HG03354 (cell line): ENCODE measurements around the gene N4BP2.

Experiments
- ATAC-seq: cut with Tn5 transposase; IDR thresholded peaks from one replicate; pipeline ENCODE4 v1.9.1; 2021; ENCODE audit warnings: mild to moderate bottlenecking; ENCODE audit not compliant: unreplicated experiment, poor library complexity, severe bottlenecking

The N4BP2 gene

GRCh38 chr4:40186665-40187014, 130.0 kb downstream of the N4BP2 start:
- ATAC-seq, result no peak

GRCh38 chr4:40187386-40187906, 130.8 kb downstream of the N4BP2 start:
- no peak for ATAC-seq

- no peak for ATAC-seq
Observed at GRCh38 chr4:40190019-40190418, 133.4 kb downstream of the N4BP2 start.

GRCh38 chr4:40190465-40190864, 133.8 kb downstream of the N4BP2 start:
- ATAC-seq, result no peak

- no peak for ATAC-seq
Observed at GRCh38 chr4:40190880-40191815, 134.5 kb downstream of the N4BP2 start.

- ATAC-seq, result peak; percentile 41
Observed at GRCh38 chr4:40192114-40193015, 135.7 kb downstream of the N4BP2 start.

GRCh38 chr4:40193016-40193571, 136.4 kb downstream of the N4BP2 start:
- ATAC-seq, result peak; percentile 40

GRCh38 chr4:40193578-40193977, 136.9 kb downstream of the N4BP2 start:
- ATAC-seq, result no peak

- ATAC-seq, result no peak
Observed at GRCh38 chr4:40194602-40195161, 138.0 kb downstream of the N4BP2 start.

- ATAC-seq, result no peak
Observed at GRCh38 chr4:40195182-40196177, 138.8 kb downstream of the N4BP2 start.

- ATAC-seq, result no peak
Observed at GRCh38 chr4:40196272-40196671, 139.6 kb downstream of the N4BP2 start.

GRCh38 chr4:40196724-40197281, 140.2 kb downstream of the N4BP2 start, which contains the start of gene RHOH:
TSS of gene RHOH (plus strand) at chr4:40197031. CDS start at chr4:40243387, 46,356 bp downstream.
- peak; percentile 23 for ATAC-seq

- no peak for ATAC-seq
Observed at GRCh38 chr4:40197879-40198689, 141.4 kb downstream of the N4BP2 start.

GRCh38 chr4:40199179-40199670, 142.6 kb downstream of the N4BP2 start:
- no peak for ATAC-seq

- ATAC-seq, result peak; percentile 54
Observed at GRCh38 chr4:40199999-40200874, 143.6 kb downstream of the N4BP2 start.
